HG03045 (cell line): ENCODE data around the gene CCT7.
"Not testable (repeated sequence)": the region's sequence is repeated elsewhere in the genome, so short reads cannot be mapped to it uniquely, and the experiment has no call there.

Experiments used
- ATAC-seq: cut with Tn5 transposase; IDR thresholded peaks from one replicate; pipeline ENCODE4 v1.9.1; 2021; ENCODE audit warnings: mild to moderate bottlenecking, moderate library complexity; ENCODE audit not compliant: unreplicated experiment

Gene CCT7

DNA sequence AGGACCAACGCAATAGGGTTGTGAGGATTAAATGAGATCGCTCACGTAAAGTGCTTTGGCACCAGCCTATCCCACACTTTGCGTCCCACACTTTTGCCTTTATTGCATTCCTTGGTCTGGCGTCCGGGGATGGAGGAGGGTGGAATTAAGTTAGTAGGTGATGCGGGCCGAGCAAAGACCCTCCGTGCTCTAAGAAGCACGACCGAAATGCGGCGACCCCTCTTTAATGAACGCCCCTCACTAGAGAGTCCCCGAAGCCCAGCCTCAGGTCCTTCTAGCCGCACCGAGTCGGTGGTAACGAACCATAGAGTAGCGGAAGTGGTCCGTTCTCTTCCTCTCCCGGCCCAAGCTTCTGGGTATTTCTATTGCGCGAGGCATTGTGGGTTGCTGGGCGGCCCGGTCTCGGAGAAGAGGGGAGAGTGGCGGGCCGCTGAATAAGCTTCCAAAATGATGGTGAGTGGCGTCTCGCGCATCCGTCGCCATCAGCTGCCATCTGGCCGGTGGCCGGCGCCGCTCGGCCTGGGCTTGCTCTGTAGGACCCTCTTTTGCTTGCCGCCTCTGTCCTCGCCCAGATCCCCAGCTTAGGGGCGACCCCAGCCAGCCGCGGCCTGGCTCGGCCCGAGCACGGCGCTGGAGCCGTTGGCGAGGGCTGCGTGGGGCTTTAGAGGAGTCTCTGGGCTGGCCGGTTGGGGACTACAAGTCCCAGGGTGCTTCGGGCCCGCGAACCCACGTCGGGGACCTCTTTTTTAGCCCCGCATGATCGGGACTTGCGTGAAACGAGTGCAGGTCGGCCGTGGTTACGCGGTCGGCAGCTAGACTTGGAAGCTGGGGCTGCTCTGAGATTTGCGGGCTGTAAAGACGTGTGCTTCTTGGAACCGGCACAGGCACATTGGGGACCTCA, at the start of gene CCT7:
Gene CCT7 (plus strand): TSS at position 377 of the 901 bp plus-strand sequence. CDS start 71 bp downstream, at position 448.
- ATAC-seq = peak; percentile 60

DNA sequence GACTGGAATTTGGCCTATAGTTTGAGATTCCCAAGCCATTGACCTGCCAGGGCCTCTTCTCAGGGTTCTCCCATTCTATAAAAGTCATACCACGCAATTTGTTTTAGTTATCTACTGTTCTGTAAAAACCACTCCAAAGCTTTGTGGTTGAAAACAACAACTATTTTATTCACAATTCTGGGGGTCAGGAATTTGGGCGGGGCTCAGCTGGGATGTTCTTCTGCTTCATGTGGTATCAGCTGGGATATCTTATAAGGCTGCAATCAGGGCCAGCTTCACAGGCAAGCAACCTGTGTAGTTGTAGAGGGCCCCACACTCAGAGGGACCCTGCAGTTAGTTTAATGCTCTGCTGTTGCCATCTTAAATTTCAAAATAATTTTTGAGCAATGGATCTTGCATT, 48.1 kb upstream of the CCT7 start:
- ATAC-seq = no peak

DNA sequence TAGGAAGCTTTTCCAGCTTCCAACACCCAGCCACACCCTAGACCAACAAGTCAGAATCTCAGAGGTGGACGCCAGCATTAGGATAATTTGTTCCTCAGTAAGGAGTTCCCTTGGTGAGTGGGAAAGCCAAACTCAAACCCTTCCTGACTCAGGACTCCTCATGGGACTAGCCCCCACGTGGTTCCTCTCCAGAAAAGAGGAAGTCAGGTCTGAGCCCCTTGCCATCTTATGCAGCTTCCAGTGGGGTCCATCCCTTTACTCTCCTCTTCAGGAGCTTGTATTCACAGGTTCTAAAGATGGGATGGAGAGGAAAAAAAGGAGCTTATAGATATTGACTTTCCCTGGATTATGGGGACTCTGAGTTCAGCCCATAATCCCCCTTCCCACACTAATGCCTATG, 46.6 kb upstream of the CCT7 start:
- no peak for ATAC-seq

DNA sequence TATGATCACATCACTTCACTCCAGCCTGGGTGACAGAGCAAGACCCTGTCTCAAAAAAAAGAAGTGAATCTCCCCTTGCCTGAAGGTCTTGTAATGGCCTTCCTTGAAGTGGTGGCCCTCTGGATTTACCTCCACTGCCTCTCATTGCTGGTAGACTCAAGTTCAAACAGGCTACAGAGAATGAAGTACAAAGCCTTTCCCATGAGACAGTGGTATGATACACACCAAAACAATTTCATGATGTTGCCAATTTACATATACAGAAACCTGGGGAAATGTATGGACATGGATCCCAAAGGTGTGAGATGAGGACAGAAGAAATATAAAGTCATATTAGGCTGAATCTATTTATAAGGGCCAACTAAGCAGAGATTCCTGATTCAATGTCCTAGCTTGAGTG, 36.5 kb upstream of the CCT7 start:
- no peak for ATAC-seq

DNA sequence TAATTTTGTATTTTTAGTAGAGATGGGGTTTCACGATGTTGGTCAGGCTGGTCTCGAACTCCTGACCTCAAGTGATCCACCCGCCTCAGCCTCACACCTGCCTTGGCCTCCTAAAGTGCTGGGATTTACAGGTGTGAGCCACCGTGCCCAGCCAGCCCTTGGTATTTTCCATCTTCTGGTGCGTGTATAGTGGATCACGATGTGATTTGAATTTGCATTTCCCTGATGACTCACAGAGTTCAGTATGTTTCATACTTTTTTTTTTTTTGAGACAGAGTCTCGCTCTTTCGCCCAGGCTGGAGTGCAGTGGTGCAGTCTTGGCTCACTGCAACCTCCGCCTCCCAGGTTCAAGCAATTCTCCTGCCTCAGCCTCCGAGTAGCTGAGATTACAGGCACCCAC, 33.8 kb upstream of the CCT7 start:
- not testable (repeated sequence) for ATAC-seq

DNA sequence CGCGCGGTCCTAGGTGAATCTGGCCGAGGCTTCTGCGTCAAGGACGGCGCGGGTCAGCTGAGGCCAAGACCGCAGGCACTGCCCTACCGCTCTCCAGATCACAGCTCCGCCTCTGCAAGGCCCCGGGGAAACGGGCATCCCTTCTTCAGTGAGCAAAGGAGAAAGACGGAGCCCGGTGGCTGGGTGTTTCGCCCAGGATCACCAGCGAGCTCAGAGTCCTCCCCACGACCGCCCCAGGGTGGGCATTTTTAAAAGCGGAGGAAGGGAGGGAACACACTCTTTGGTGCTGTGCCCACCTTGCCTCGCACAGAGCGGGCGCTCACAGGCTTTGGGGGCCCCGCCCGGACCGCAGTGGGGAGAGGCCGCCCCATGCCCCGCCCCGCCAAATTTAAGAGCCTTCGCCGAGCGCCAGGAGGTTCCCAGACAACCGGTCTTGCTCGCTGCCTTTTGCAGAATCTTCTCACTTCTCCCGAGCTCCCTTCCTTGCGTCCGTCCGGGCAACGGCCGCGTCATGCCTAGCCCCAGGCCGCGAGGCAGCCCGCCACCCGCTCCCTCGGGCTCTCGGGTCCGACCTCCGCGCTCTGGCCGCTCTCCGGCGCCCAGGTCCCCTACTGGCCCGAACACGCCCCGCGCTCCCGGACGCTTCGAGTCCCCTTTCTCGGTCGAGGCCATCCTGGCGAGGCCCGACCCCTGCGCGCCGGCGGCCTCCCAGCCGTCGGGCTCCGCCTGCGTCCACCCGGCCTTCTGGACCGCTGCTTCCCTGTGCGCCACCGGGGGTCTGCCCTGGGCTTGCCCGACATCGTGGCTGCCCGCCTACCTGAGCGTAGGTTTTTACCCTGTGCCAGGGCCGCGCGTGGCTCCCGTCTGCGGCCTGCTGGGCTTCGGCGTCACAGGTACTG, 31.7 kb upstream of the CCT7 start, which contains the start of gene NOTO:
Gene NOTO (plus strand): TSS at position 419 of the 899 bp plus-strand sequence. CDS start 93 bp downstream, at position 512.
- ATAC-seq = no peak

DNA sequence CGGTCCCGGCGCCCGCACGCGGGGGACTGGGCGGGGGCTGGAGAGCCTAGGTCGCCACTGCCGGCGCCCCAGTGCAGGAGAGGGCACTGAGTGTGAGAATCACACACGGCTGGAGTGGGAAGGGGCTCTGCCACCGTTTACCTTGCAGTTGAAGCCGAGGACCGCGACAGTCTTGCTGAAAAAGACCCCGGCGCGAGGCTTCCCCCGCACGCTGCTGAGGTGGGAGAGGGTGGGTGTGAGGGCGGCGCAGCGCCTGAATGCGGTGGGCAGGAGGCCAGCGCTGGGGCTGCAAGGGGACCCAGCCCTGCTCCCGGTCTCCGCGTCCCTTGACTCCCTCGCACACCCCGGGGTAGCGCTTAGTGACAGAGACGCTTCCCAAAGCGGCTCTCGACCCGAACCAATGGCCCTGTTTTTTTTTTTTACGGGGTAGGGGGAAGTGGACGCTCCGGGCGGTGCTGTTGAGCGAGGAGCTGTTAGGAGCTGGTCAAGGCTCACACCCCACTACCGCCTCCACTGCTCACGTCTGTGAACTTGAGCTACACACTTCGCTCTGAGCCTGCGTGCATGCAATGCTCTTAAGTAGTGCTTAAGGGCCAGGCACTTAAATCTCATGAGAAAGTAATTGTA, 30.9 kb upstream of the CCT7 start:
- ATAC-seq = no peak

DNA sequence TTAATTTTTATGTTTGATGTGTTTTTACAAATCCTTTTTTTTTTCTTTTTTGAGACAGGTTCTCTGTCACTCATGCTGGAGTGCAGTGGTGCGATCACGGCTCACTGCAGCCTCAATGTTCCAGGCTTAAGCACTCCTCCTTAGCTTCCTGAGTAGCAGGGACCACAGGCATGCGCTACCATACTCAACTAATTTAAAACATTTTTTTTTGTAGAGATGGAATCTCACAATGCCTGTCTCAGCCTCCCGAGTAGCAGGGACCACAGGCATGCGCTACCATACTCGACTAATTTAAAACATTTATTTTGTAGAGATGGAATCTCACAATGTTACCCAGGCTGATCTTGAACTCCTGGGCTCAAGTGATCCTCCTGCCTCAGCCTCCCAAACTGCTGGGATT, 28.5 kb upstream of the CCT7 start:
- ATAC-seq = no peak

DNA sequence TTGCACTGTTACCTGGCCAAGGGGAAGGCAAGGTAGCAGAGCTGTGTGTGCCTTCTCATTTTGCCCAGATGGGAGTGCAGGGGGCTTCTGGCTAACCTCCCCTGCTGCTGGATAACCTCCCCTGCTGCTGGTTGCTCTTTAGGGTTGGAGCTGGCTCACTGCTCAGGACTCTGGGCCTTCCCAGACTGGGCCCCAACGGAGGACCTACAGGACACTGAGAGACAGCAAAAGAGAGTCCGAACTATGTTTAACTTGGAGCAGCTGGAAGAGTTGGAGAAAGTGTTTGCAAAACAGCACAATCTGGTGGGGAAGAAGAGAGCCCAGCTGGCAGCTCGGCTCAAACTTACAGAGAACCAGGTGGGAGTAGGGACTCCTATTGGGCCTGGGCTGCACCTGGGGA, 25.9 kb upstream of the CCT7 start:
- ATAC-seq = no peak

DNA sequence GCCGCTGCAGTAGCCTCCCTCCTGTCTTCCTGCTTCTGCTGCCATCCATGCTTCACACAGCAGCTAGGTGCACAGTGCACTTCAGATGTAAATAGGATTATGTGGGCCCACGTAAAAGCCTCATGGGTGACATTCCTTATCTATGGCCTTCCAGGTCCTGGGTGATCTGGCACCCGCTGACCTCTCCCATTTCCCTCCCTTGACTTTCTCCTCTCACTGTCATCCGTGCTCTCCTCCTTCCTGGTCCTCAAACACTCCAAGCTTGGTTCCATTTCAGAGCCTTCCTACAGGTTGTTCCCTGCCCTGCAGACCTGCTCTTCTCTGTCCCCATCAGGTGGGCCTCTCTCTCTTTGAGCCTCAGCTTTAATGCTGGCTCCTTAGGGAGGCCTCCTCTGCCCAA, 24.1 kb upstream of the CCT7 start:
- ATAC-seq = no peak

DNA sequence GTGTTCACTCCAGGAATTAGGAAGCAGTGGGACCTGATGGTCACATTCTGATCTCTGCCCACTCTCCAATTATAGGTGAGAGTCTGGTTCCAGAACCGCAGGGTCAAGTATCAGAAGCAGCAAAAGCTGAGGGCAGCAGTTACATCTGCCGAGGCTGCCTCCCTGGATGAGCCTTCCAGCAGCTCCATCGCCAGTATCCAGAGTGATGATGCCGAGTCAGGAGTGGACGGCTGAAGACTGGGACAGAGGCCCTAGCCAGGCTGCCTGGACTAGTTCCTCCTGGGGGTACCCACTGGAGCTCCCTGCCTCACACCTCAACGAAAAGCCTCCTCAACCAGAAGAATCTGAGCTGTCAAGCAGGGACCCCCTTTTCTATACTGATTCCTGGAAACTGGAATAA, 23.4 kb upstream of the CCT7 start:
- ATAC-seq = no peak

DNA sequence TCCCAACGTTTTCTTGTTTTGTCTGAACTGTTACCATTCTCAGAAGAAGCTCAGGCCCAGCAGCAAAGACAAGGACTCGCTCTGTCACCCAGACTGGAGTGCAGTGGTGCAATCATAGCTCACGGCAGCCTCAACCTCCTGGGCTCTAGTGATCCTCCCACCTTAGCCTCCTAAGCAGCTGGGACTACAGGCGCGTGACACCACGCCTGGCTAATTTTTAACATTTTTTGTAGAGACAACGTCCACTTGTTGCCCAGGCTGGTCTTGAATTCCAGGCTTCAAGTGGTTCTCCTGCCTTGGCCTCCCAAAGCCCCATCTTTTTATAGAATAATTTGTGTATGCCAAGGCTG, 22.0 kb upstream of the CCT7 start:
- no peak for ATAC-seq

DNA sequence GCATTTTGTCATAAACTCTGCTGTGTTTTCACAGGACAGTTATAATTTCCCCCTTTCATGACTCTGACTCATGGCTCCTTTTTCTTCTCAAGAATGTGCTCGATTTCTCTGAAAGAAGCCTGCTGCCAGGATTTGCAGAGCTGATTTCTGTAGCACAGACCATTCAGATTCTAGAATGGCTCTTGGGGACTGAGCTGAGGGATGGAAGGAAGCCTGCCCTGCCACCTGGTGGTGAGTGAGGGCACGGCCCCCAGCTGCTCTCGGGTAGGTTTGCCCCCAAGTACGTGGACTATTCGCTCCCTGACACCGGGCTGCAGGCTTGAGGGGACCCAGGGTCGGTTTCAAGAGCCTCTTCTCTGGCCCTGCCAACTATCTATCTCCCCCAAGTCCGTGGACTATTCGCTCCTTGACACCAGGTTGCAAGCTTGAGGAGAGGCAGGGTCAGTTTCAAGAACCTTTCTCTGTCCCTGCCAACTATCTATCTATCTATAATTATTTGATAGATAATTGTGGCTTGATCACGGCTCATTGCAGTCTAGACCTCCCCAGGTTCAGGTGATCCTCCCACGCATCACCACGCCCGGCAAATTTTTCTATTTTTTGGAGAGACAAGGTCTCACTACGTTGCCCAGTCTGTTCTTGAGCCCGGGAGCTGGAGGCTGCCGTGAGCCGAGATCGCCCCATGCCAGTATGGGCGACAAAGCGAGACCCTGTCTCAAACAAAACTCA, 21.5 kb upstream of the CCT7 start:
- ATAC-seq = peak; percentile 65

DNA sequence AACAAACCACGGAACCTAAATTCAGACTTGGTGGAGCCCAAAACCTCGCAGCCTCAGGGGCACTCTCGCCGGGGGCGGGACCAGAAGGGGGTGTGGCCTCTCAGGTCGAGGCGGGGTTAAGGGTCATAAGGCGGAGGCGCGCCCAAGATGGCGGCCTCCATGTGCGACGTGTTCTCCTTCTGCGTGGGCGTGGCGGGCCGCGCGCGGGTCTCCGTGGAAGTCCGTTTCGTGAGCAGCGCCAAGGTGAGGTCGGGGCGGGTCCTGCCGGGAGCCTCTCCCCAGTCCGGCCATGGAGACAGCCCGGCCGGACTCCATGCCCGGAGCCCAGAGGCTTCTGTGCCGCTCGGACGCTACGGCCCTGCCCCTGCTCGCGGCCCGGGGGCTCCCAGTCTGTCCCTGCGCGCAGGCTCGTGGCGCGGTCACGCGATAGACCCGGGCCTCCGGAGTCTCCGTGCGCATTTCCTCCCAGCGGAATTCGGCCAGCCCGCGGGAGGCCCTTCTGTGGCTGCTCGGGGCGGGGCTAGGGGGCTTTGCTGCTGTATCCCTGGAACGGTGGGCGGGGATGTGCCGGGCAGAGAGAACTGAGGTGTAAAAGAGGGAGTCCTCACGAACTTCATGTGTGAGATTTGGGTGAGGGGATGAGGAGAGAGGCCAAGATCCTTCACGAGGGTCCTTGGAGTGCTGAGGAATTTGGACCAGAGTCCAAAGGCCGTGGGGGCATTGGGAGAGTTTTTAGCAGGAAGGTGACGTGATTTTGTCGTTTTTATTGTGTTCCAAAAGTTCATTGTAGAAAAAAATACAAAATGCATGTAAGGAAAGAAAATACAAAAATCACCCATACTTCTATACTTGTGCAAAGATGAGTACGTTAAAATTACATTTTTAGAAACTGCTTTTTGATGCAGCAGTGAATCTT, 19.7 kb upstream of the CCT7 start, which contains the start of gene SMYD5:
Gene SMYD5 (plus strand): TSS at position 126 of the 916 bp plus-strand sequence. CDS start 22 bp downstream, at position 148.
- ATAC-seq = peak; percentile 90

DNA sequence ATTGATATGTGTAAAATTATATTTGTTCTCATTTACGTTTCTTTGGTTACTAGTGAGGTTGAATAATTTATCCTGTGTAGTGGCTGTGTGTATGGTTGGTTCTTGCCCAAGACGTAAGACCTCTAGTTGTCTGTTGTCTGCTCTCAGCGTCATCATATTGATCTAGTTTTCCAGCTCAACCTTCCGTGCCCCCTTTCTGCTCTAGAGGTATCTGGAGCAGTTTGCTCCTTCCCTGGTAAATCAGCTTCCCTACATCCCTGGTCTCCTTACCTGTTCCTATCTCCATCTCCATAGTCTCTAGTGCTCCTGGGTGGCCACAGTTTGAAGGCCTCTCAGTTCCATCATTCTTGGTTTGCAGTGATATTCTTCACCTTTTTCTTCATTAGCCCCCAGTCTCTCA, 18.9 kb upstream of the CCT7 start:
- no peak for ATAC-seq

DNA sequence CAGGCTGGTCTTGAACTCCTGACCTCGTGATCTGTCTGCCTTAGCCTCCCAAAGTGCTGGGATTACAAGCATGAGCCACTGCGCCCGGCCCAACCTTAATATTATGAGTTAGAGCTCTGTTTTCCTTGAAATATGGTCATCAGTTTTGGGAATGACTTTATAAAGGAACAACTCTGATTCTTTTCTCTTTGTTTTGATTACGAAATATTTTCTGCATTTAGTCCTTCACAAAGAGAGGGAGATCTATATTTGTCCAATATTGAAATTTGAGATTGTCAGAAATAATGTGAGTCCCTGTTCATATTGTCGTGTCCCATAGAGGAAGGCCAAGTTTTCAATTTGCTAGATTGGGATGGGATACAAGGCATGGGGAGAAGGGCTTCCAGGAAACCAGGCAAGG, 16.9 kb upstream of the CCT7 start:
- ATAC-seq = no peak

DNA sequence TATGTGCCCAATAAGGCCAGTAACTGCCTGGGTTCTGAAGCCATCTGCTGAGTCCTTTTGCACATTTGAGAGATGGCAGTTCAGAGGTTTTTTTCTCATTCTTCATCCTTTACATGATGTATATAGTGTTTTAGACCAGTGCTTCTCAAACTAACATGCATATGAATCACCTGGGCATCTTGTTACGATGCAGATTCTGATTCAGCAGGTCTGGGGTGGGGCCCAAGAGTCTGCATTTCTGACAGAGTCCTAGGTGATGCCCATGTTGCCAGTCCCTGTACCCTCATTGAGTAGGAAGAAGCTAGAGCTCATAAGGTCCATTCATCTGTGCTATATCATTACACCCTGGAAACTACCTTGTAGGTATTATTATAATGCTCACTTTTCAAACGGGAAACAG, 16.3 kb upstream of the CCT7 start:
- no peak for ATAC-seq

DNA sequence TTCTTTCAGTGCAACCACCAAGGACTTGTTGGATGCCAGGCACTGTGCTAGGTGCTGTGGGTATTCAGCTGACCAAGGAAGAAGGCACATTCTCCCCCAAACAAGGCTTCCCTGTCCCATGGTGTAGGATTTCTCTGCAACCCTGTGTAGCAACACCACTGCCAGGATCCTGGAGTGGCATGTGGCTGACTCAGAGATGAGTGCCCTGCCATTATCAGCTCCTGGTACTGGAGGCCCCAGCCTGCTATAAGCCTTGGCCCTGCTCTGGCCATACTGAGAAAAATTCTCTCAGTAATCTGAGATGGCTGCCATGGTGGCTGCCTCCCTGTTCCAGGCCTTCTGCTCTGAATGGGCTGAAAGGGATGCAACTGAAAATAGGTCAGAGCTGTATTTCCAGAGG, 15.8 kb upstream of the CCT7 start:
- no peak for ATAC-seq

DNA sequence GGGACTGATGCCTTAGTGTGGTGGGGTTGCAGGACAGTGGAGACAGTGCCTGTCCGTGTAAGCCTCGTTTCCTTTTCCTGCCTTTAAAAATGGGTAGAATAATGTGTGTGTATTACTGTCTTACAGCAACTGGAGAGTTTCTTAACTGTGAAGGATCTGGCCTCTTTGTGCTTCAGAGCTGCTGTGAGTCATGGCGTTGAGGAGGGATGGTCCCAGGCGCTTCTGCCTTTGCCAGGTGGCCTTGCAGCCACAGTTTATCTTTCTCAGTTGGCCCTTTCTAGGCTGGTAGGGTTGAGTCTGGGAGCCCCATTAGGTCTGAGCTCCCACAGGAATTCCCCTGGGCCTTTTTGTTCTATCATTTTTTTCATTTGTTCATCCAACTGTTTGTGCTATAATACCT, 10.3 kb upstream of the CCT7 start:
- ATAC-seq = no peak
